Osteocyte (in vitro differentiated cells): ENCODE data around the gene MAGEA4. TPM values are rescaled to one million over a fixed set of nuclear protein-coding genes. Genes with fewer than 3 reads are reported as not detected.

Experiments used
- DNase-seq: peaks from one replicate; pipeline ENCODE4 v3.0.0; 2021; ENCODE audit warnings: mixed read lengths; ENCODE audit not compliant: unreplicated experiment; ENCODE audit errors: extremely low spot score
- H3K27ac Mint-ChIP-seq: one replicate; pipeline ENCODE4 v1.8.0; 2021; ENCODE audit warnings: mild to moderate bottlenecking, mixed read lengths; ENCODE audit not compliant: unreplicated experiment
- H3K27me3 Mint-ChIP-seq: one replicate; pipeline ENCODE4 v1.8.0; 2021; ENCODE audit warnings: mixed read lengths; ENCODE audit not compliant: unreplicated experiment
- H3K36me3 Mint-ChIP-seq: one replicate; pipeline ENCODE4 v1.8.0; 2021; ENCODE audit warnings: mixed read lengths; ENCODE audit not compliant: unreplicated experiment
- H3K4me1 Mint-ChIP-seq: one replicate; pipeline ENCODE4 v1.8.0; 2021; ENCODE audit warnings: mixed read lengths; ENCODE audit not compliant: unreplicated experiment
- H3K4me3 Mint-ChIP-seq: one replicate; pipeline ENCODE4 v1.8.0; 2021; ENCODE audit warnings: mild to moderate bottlenecking, moderate library complexity, mixed read lengths; ENCODE audit not compliant: unreplicated experiment
- H3K9me3 Mint-ChIP-seq: one replicate; pipeline ENCODE4 v1.8.0; 2021; ENCODE audit warnings: mixed read lengths; ENCODE audit not compliant: unreplicated experiment
- total RNA-seq: library from RNA; stranded (reverse); gene quantifications from 2 replicates; pipeline ENCODE4 v1.2.1, GENCODE V29; 2021
- TF ChIP-seq, protein P1 (sequence below): fragments of 200-600 bp; sonication (generic); IDR thresholded peaks from 2 replicates; pipeline ENCODE4 v1.5.0; 2021; ENCODE audit warnings: antibody characterized with exemption, mild to moderate bottlenecking, moderate library complexity

The MAGEA4 gene
- total RNA-seq, 1 donor from 2014 or later, result not detected

DNA sequence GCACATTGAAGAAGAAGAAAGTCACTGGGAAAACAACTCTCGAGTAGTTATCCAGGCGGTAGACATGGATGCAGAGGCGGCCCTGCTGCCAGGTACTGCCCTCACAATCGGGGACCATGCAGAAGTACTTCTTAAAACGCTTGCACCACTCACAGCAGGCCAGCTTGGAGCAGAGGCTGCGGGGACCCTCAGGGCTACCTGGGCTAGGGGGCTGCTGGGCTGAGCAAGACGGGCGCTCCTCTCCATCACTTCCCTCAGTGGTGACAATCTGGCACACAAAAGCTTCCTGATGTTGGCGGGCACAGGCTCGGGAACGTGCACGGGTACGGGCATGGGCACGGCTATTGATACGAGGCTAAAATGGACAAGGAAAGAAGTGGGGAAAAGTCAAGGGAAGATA is 42.0 kb downstream of the MAGEA4 start:
- no peaks in the 10 kb centered on the region for H3K27me3 Mint-ChIP-seq
- DNase-seq, result peak; percentile 83
- H3K36me3 Mint-ChIP-seq, result no peaks in the 10 kb centered on the region
- H3K4me1 Mint-ChIP-seq, result no peaks in the 10 kb centered on the region
- no peak overlapping the region for H3K27ac Mint-ChIP-seq
- H3K9me3 Mint-ChIP-seq, result peaks cover 45% of the 10 kb centered on the region
- no peak overlapping the region for H3K4me3 Mint-ChIP-seq
- TF ChIP-seq, protein P1, sequence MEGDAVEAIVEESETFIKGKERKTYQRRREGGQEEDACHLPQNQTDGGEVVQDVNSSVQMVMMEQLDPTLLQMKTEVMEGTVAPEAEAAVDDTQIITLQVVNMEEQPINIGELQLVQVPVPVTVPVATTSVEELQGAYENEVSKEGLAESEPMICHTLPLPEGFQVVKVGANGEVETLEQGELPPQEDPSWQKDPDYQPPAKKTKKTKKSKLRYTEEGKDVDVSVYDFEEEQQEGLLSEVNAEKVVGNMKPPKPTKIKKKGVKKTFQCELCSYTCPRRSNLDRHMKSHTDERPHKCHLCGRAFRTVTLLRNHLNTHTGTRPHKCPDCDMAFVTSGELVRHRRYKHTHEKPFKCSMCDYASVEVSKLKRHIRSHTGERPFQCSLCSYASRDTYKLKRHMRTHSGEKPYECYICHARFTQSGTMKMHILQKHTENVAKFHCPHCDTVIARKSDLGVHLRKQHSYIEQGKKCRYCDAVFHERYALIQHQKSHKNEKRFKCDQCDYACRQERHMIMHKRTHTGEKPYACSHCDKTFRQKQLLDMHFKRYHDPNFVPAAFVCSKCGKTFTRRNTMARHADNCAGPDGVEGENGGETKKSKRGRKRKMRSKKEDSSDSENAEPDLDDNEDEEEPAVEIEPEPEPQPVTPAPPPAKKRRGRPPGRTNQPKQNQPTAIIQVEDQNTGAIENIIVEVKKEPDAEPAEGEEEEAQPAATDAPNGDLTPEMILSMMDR, result no peak

DNA sequence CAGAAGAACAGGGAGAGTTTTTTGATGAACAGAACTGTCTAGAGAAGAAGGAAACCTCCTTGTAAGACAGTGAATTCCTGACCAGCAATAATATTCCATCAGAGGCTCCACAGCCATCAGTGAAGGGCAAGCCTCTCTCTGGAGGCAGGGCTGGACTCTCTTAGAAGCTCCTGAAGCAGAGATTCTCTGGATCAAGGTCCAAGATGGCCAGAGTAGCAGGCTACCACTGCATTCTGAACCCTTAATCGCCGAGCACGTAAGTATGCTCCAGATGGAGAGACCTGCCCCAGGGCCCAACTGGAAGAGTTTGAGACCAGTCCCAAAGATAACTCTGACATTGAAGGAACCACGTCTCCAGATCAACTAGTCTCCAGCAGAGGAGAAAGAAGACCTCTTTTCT is 45.4 kb downstream of the MAGEA4 start:
- TF ChIP-seq, protein P1, result no peak
- Mint-ChIP-seq H3K4me1 (no peaks in the 10 kb centered on the region), H3K27me3 (no peaks in the 10 kb centered on the region), H3K27ac (no peak overlapping the region), H3K36me3 (no peaks in the 10 kb centered on the region), H3K9me3 (peaks cover 66% of the 10 kb centered on the region), H3K4me3 (no peak overlapping the region)
- DNase-seq, result no peak

DNA sequence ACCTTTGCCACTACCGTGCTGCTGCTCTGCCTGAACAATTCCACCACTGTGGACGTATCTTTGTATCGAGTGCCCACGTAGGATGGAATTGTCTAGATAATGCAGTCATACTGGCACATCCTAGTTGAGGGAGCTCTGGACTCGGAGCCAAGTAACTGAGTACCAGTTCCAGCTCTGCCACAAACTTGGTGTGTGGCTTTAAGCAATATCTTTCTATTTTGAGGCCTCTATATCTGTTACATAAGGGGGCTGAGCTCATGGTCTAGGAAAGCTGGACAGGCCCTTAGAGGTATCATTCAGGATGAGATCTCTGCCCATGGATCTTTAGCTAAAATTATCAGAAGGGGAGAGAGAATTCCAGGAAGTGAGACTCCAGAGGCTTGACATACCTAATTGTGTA is 49.3 kb downstream of the MAGEA4 start:
- DNase-seq, result peak; percentile 42
- H3K36me3 Mint-ChIP-seq, result no peaks in the 10 kb centered on the region
- no peaks in the 10 kb centered on the region for H3K4me1 Mint-ChIP-seq
- H3K27ac Mint-ChIP-seq, result no peak overlapping the region
- H3K27me3 Mint-ChIP-seq, result no peaks in the 10 kb centered on the region
- H3K4me3 Mint-ChIP-seq, result no peak overlapping the region
- TF ChIP-seq, protein P1, result no peak
- H3K9me3 Mint-ChIP-seq, result peaks cover 54% of the 10 kb centered on the region

DNA sequence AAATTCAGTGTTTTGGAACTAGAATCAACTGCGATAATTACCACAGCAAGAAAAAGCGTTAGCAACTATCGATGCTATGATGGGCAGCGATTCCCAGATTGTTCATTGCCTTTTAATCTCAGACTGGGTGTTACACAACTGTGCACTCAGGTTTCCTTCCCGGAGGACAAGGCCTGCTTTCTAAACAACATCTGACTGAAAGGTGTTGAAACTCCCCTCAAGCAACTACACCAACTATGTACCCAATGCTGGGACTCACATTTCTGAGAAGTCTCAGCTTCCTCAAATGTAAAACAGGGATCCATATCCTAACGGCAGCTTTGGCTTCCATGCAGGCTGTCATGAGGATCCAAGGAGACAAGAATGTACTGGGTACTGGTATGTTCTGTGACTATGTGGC is 53.5 kb downstream of the MAGEA4 start:
- Mint-ChIP-seq H3K9me3 (peaks cover 45% of the 10 kb centered on the region), H3K4me3 (no peak overlapping the region), H3K27ac (no peak overlapping the region), H3K27me3 (no peaks in the 10 kb centered on the region), H3K36me3 (no peaks in the 10 kb centered on the region), H3K4me1 (no peaks in the 10 kb centered on the region)
- DNase-seq, result no peak
- TF ChIP-seq, protein P1, result no peak

DNA sequence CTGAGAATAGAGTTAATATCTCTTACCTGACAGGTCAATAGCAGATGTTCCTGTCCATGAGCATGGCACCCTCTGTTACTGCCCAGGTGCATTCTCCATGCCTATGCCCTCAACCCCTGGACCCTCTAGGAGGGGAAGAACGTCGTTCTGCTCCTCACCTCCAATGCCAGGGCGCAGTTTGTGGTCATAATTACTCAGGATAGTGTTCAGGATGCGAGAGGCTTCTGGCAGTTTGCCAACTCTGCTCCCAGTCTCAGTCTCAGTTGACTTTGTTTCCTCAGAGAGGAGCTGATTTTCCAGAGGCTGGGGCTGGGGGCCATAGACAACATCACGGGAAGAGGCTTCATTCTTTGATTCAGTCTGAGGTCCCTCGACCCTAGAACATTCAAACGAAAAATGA is 57.3 kb downstream of the MAGEA4 start:
- Mint-ChIP-seq H3K4me1 (peaks cover 3% of the 10 kb centered on the region), H3K4me3 (no peak overlapping the region), H3K36me3 (no peaks in the 10 kb centered on the region), H3K9me3 (peaks cover 16% of the 10 kb centered on the region), H3K27me3 (peaks cover 6% of the 10 kb centered on the region), H3K27ac (no peak overlapping the region)
- no peak for DNase-seq
- TF ChIP-seq, protein P1, result no peak
